ENCODE data around the gene RBMS3. TPM values are rescaled to one million over a fixed set of nuclear protein-coding genes. Genes with fewer than 3 reads are reported as not detected.
A peak's percentile ranks its signal among the peaks of the same experiment; 100 is the strongest.

Gene RBMS3
- total and polyA plus RNA-seq, 5 donors: 8.9 to 66.7 (median 56.5) TPM

DNA sequence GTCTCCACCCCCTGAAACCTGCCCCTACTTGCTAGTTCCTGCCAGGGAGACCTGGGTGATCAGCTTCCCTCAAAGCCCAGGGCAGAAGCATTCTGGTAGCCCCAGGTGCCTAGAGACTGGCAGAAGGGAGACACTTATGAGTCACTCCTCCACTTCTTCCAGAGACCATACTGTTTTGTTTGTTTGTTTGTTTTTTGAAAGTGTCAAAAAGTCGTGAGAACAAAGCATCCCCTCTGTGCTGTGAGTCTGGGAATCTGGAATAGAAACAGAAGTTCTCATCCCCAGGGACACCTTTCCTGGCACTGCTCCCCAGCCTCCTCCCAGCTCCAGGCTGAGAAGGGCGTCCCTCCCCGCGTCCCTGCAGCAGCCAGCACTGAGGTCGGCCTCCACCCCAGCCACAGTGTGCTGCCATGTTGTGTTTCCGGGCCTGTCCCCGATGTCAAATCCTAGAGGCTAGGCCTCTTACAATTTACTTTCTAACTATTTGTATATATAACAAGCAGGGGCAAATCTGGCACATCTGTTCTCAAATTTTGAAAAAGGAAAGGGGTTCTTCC is 573.0 kb downstream of the RBMS3 start:
- intact Hi-C loops (cut with DNase I): no loop called here
- peak in 1 of 3 donors; percentile 27 for DNase-seq
- Histone ChIP-seq H3K9me3 (ENCODE audit: control insufficient read depth, low read length) (no peaks in the 10 kb centered on the region), H3K4me1 (ENCODE audit: control insufficient read depth, insufficient read depth, low read length) (no peaks in the 10 kb centered on the region), H3K27me3 (ENCODE audit: control insufficient read depth, insufficient read depth) (no peaks in the 10 kb centered on the region), H3K27ac (ENCODE audit: low read length) (no peak overlapping the region), H3K4me3 (ENCODE audit: low read length) (no peak overlapping the region)
- WGBS: 82% methylated on average over 7 of the region's 7 CpGs
- no peak for ATAC-seq

- no peak for ATAC-seq
- H3K4me3 ChIP-seq (ENCODE audit: low read length): no peak overlapping the region
- DNase-seq: no peak
- no peak overlapping the region for H3K27ac ChIP-seq (ENCODE audit: low read length)
- no peaks in the 10 kb centered on the region for H3K9me3 ChIP-seq (ENCODE audit: control insufficient read depth, low read length)
- intact Hi-C loops (cut with DNase I): no loop called here
- H3K4me1 ChIP-seq (ENCODE audit: control insufficient read depth, insufficient read depth, low read length): no peaks in the 10 kb centered on the region
- no peaks in the 10 kb centered on the region for H3K27me3 ChIP-seq (ENCODE audit: control insufficient read depth, insufficient read depth)
Measured at GRCh38 chr3:29854821-29855220, 574.0 kb downstream of the RBMS3 start.

GRCh38 chr3:29859726-29860270 is 578.9 kb downstream of the RBMS3 start:
- Histone ChIP-seq H3K4me1 (ENCODE audit: control insufficient read depth, insufficient read depth, low read length) (no peaks in the 10 kb centered on the region), H3K4me3 (ENCODE audit: low read length) (no peak overlapping the region), H3K27ac (ENCODE audit: low read length) (no peak overlapping the region), H3K27me3 (ENCODE audit: control insufficient read depth, insufficient read depth) (no peaks in the 10 kb centered on the region), H3K9me3 (ENCODE audit: control insufficient read depth, low read length) (no peaks in the 10 kb centered on the region)
- intact Hi-C loops (cut with DNase I): no loop called here
- ATAC-seq (no peak), DNase-seq (no peak)
- WGBS: 73% methylated on average over 1 of the region's 1 CpG

GRCh38 chr3:29864809-29865208 is 583.9 kb downstream of the RBMS3 start:
- ATAC-seq: no peak
- Histone ChIP-seq H3K27ac (ENCODE audit: low read length) (no peak overlapping the region), H3K27me3 (ENCODE audit: control insufficient read depth, insufficient read depth) (no peaks in the 10 kb centered on the region), H3K4me1 (ENCODE audit: control insufficient read depth, insufficient read depth, low read length) (no peaks in the 10 kb centered on the region), H3K4me3 (ENCODE audit: low read length) (no peak overlapping the region), H3K9me3 (ENCODE audit: control insufficient read depth, low read length) (no peaks in the 10 kb centered on the region)
- DNase-seq: no peak
- WGBS: 64% methylated on average over 1 of the region's 1 CpG
- intact Hi-C loops (cut with DNase I): no loop called here

DNA sequence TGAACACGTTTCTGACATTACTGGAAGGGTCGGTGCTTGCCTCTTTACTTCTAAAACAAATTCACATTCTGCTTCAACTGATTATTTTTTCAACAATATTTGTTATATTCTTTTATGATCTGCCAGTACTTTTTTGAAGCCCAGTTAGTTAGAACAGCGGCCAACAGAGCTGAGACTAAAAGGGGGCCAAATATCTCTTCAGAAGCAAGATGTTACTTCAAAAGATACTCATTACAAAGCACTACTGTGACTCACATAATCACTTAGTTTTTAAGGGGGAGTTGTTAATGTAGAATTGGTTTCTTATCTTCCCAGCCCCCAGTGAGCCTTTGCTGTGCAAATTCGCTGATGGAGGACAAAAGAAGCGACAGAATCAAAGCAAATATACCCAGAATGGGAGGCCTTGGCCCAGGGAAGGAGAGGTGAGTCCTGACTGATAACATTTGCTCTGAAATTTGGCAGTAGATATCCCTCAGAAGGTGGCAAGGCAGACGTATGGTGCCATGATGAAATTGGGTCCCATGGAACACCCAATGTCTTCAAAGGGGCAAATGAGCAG is 587.8 kb downstream of the RBMS3 start:
- no peaks in the 10 kb centered on the region for H3K27me3 ChIP-seq (ENCODE audit: control insufficient read depth, insufficient read depth)
- ATAC-seq (no peak), DNase-seq (no peak)
- peaks cover 1% of the 10 kb centered on the region for H3K9me3 ChIP-seq (ENCODE audit: control insufficient read depth, low read length)
- no peaks in the 10 kb centered on the region for H3K4me1 ChIP-seq (ENCODE audit: control insufficient read depth, insufficient read depth, low read length)
- H3K27ac ChIP-seq (ENCODE audit: low read length): no peak overlapping the region
- 78% methylated on average over 6 of the region's 6 CpGs for whole genome bisulfite sequencing
- intact Hi-C loops (cut with DNase I): no loop called here
- H3K4me3 ChIP-seq (ENCODE audit: low read length): no peak overlapping the region

- H3K27ac ChIP-seq (ENCODE audit: low read length): no peak overlapping the region
- H3K27me3 ChIP-seq (ENCODE audit: control insufficient read depth, insufficient read depth): no peaks in the 10 kb centered on the region
- no peaks in the 10 kb centered on the region for H3K4me1 ChIP-seq (ENCODE audit: control insufficient read depth, insufficient read depth, low read length)
- intact Hi-C loops (cut with DNase I): no loop called here
- H3K9me3 ChIP-seq (ENCODE audit: control insufficient read depth, low read length): peaks cover 1% of the 10 kb centered on the region
- WGBS: 78% methylated on average over 1 of the region's 1 CpG
- no peak overlapping the region for H3K4me3 ChIP-seq (ENCODE audit: low read length)
- DNase-seq (no peak), ATAC-seq (no peak)
Measured at GRCh38 chr3:29870136-29870535, 589.3 kb downstream of the RBMS3 start.

- H3K4me1 ChIP-seq (ENCODE audit: control insufficient read depth, insufficient read depth, low read length): no peaks in the 10 kb centered on the region
- intact Hi-C loops (cut with DNase I): no loop called here
- no peak overlapping the region for H3K4me3 ChIP-seq (ENCODE audit: low read length)
- 58% methylated on average over 1 of the region's 1 CpG for WGBS
- no peak for ATAC-seq
- no peaks in the 10 kb centered on the region for H3K27me3 ChIP-seq (ENCODE audit: control insufficient read depth, insufficient read depth)
- no peak for DNase-seq
- peaks cover 1% of the 10 kb centered on the region for H3K9me3 ChIP-seq (ENCODE audit: control insufficient read depth, low read length)
- H3K27ac ChIP-seq (ENCODE audit: low read length): no peak overlapping the region
Measured at GRCh38 chr3:29871087-29871486, 590.2 kb downstream of the RBMS3 start.

GRCh38 chr3:29880809-29881208 is 599.9 kb downstream of the RBMS3 start:
- Histone ChIP-seq H3K4me1 (ENCODE audit: control insufficient read depth, insufficient read depth, low read length) (peaks cover 2% of the 10 kb centered on the region), H3K4me3 (ENCODE audit: low read length) (no peak overlapping the region), H3K9me3 (ENCODE audit: control insufficient read depth, low read length) (no peaks in the 10 kb centered on the region), H3K27me3 (ENCODE audit: control insufficient read depth, insufficient read depth) (no peaks in the 10 kb centered on the region), H3K27ac (ENCODE audit: low read length) (no peak overlapping the region)
- WGBS: 95% methylated on average over 3 of the region's 3 CpGs
- DNase-seq (no peak), ATAC-seq (no peak)
- intact Hi-C loops (cut with DNase I): no loop called here

GRCh38 chr3:29887451-29887850 is 606.6 kb downstream of the RBMS3 start:
- Histone ChIP-seq H3K9me3 (ENCODE audit: control insufficient read depth, low read length) (no peaks in the 10 kb centered on the region), H3K27ac (ENCODE audit: low read length) (no peak overlapping the region), H3K4me3 (ENCODE audit: low read length) (no peak overlapping the region), H3K27me3 (ENCODE audit: control insufficient read depth, insufficient read depth) (no peaks in the 10 kb centered on the region), H3K4me1 (ENCODE audit: control insufficient read depth, insufficient read depth, low read length) (peaks cover 1% of the 10 kb centered on the region)
- intact Hi-C loops (cut with DNase I): no loop called here
- ATAC-seq: no peak
- no peak for DNase-seq
- WGBS: 77% methylated on average over 2 of the region's 2 CpGs

- DNase-seq: no peak
- Histone ChIP-seq H3K27ac (ENCODE audit: low read length) (no peak overlapping the region), H3K4me1 (ENCODE audit: control insufficient read depth, insufficient read depth, low read length) (peaks cover 1% of the 10 kb centered on the region), H3K4me3 (ENCODE audit: low read length) (no peak overlapping the region), H3K27me3 (ENCODE audit: control insufficient read depth, insufficient read depth) (no peaks in the 10 kb centered on the region), H3K9me3 (ENCODE audit: control insufficient read depth, low read length) (no peaks in the 10 kb centered on the region)
- ATAC-seq: no peak
- intact Hi-C loops (cut with DNase I): no loop called here
- WGBS: 95% methylated on average over 1 of the region's 1 CpG
Measured at GRCh38 chr3:29889215-29889614, 608.3 kb downstream of the RBMS3 start.

DNA sequence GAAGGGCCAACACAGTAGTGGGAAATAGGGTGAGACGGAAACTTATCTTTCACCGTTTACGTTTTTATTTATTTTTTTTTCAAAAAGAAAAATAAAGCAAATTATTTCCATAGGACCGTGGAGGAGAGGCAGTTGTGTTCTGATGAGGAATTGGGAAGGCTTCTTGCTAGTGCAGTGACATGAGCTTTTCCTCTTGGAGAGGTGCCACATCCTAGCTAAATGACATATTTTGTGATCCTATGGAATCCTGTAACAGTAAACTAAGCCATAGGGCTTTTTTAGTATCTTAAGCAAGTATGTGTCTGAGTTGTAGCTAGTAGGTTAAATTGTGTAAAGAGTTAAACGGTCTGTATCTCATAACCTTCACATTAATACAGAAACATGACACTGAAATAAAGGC is 609.9 kb downstream of the RBMS3 start:
- 74% methylated on average over 5 of the region's 5 CpGs for WGBS
- no peaks in the 10 kb centered on the region for H3K9me3 ChIP-seq (ENCODE audit: control insufficient read depth, low read length)
- H3K27me3 ChIP-seq (ENCODE audit: control insufficient read depth, insufficient read depth): no peaks in the 10 kb centered on the region
- no peak overlapping the region for H3K27ac ChIP-seq (ENCODE audit: low read length)
- peaks cover 1% of the 10 kb centered on the region for H3K4me1 ChIP-seq (ENCODE audit: control insufficient read depth, insufficient read depth, low read length)
- no peak for DNase-seq
- intact Hi-C loops (cut with DNase I): no loop called here
- no peak for ATAC-seq
- no peak overlapping the region for H3K4me3 ChIP-seq (ENCODE audit: low read length)

All from right cardiac atrium (tissue), 5 donors.